ENCODE results near the gene RBMS3.

GRCh38 chr3:29453284-29454001 is 172.6 kb downstream of the RBMS3 start:
- TF ChIP-seq CTBP1 (IDR thresholded peaks at IDR 0.05; ENCODE audit: borderline replicate concordance) (no peak), BHLHE40 (IDR thresholded peaks at IDR 0.05; ENCODE audit: borderline replicate concordance) (no peak), NFRKB (IDR thresholded peaks at IDR 0.05) (no peak), SUZ12 (IDR thresholded peaks at IDR 0.05) (no peak), TARDBP (IDR thresholded peaks at IDR 0.05) (no peak), FOXM1 (IDR thresholded peaks at IDR 0.05; ENCODE audit: borderline replicate concordance) (no peak), L3MBTL2 (conservative IDR thresholded peaks at IDR 0.05) (no peak), ZNF384 (IDR thresholded peaks at IDR 0.05) (no peak), FOXA1 (IDR thresholded peaks at IDR 0.05) (no peak), SP1 (IDR thresholded peaks at IDR 0.05) (no peak)

All from HEK293T (cell line).